Neural progenitor cell (in vitro differentiated cells): ENCODE measurements around the gene CACNA1C.

Source experiments
- EZH2 ChIP-seq: fragments of 200-600 bp; sonication (generic); IDR thresholded peaks from 2 replicates; pipeline ENCODE4 v1.6.1; 2017; ENCODE audit warnings: antibody characterized with exemption, mild to moderate bottlenecking, moderate library complexity
- TF ChIP-seq, protein P1 (sequence below): fragments of 200-600 bp; sonication (generic); IDR thresholded peaks from 2 replicates; pipeline ENCODE4 v1.5.1; 2017; ENCODE audit warnings: antibody characterized with exemption, mild to moderate bottlenecking

DNA sequence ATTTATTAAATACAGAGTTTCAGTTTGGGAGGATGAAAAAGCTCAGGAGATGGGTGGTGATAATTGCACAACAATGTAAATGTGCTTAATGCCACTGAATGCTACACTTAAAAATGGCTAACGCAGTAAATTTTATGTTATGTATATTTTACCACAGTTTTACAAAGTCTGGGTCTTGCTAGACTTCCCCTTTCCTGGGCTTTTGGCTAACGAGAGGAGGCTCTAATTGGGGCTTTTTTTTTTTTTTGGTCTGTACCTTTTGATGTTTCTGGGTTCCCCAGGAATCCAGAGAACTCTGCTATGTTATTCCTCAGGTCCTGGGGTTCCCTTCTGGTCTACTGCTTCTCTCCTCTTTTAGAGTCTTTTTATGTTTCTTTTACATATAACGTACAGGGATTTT, 355.5 kb downstream of the CACNA1C start:
- TF ChIP-seq, protein P1, sequence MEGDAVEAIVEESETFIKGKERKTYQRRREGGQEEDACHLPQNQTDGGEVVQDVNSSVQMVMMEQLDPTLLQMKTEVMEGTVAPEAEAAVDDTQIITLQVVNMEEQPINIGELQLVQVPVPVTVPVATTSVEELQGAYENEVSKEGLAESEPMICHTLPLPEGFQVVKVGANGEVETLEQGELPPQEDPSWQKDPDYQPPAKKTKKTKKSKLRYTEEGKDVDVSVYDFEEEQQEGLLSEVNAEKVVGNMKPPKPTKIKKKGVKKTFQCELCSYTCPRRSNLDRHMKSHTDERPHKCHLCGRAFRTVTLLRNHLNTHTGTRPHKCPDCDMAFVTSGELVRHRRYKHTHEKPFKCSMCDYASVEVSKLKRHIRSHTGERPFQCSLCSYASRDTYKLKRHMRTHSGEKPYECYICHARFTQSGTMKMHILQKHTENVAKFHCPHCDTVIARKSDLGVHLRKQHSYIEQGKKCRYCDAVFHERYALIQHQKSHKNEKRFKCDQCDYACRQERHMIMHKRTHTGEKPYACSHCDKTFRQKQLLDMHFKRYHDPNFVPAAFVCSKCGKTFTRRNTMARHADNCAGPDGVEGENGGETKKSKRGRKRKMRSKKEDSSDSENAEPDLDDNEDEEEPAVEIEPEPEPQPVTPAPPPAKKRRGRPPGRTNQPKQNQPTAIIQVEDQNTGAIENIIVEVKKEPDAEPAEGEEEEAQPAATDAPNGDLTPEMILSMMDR: no peak
- TF ChIP-seq EZH2: no peak
